HepG2 (cell line): ENCODE results near the gene CLASP2. TPM values are rescaled to one million over a fixed set of nuclear protein-coding genes. Genes with fewer than 3 reads are reported as not detected.

ENCODE experiments used
- ATAC-seq: fragments of 200-7000 bp; cut with Tn5 transposase; 3 replicates; pipeline ENCODE4 v1.9.1; 2020; ENCODE audit warnings: mild to moderate bottlenecking, moderate library complexity
- BruUV-seq: library from RNA; stranded (reverse); fragments of 400-500 nt; replicated peaks from 2 replicates; lab custom pipeline; 2021; lab: Mats Ljungman, UMichigan
- CTCF ChIA-PET: fragments of 300-600 bp; formaldehyde crosslinking; extraction: SDS; loops from one replicate; lab custom pipeline; 2021; ENCODE audit warnings: low total read pairs, inconsistent platforms, low intra/inter-chr PET ratio; lab: Yijun Ruan, JAX
- POLR2A ChIA-PET: fragments of 350-600 bp; sonication (Branson Sonifier 250); formaldehyde crosslinking; loops from one replicate; lab custom pipeline; 2020; ENCODE audit warnings: antibody characterized with exemption, inconsistent platforms; lab: Yijun Ruan, JAX
- DNase-seq: peaks from one replicate; pipeline ENCODE4 v3.0.0-alpha.2; 2015; ENCODE audit warnings: low spot score
- FAIRE-seq: peaks from 3 replicates; lab custom pipeline; 2011; peaks lifted over from hg19 to GRCh38; lab: Jason Lieb, UNC
- H2AFZ ChIP-seq: one replicate; pipeline ENCODE4 v1.6.1; 2011; ENCODE audit warnings: low read length, inconsistent platforms
- H3K27ac ChIP-seq: fragments of 300-600 bp; 3 replicates; pipeline ENCODE4 v1.8.0; 2011; ENCODE audit warnings: mixed run types, mild to moderate bottlenecking, mixed read lengths, low read length, inconsistent platforms; ENCODE audit not compliant: insufficient read depth; ENCODE audit errors: extremely low read length
- H3K27me3 ChIP-seq, 2 experiments: fragments of 200-600 bp in 1 of 2; 2 replicates in 1 of 2; 3 replicates in 1 of 2; pipeline versions ENCODE4 v1.6.0 to v1.8.0; 2011; ENCODE audit warnings: low read length in 2 of 2, mild to moderate bottlenecking in 2 of 2, moderate library complexity in 2 of 2, inconsistent platforms in 1 of 2; ENCODE audit not compliant: insufficient read depth in 2 of 2, control insufficient read depth in 1 of 2
- H3K36me3 ChIP-seq, 2 experiments: fragments of 200-600 bp in 1 of 2; replicated peaks in 1 of 2; 2 replicates in 1 of 2; 3 replicates in 1 of 2; pipeline versions ENCODE4 v1.5.1 to v1.8.0; 2011; ENCODE audit warnings: low read length in 2 of 2, inconsistent platforms in 1 of 2; ENCODE audit not compliant: insufficient read depth in 2 of 2, control insufficient read depth in 1 of 2
- H3K4me1 ChIP-seq: 2 replicates; pipeline ENCODE4 v1.5.1; 2012; ENCODE audit warnings: low read length, inconsistent platforms; ENCODE audit not compliant: insufficient read depth
- H3K4me2 ChIP-seq: 2 replicates; pipeline ENCODE4 v1.6.0; 2011; ENCODE audit warnings: low read depth, low read length, inconsistent platforms
- H3K4me3 ChIP-seq, 3 experiments: fragments of 200-600 bp in 1 of 3; sonication (generic), shearing (Covaris generic) in 1 of 3; replicated peaks in 1 of 3; 2 replicates each; pipeline ENCODE4 v1.5.1; 2011 to 2016; ENCODE audit warnings: low read length in 3 of 3, inconsistent platforms in 2 of 3, low read depth in 2 of 3, mild to moderate bottlenecking in 2 of 3, control low read depth in 1 of 3, mixed read lengths in 1 of 3; ENCODE audit not compliant: insufficient read depth in 1 of 3
- H3K79me2 ChIP-seq: one replicate; pipeline ENCODE4 v1.6.1; 2011; ENCODE audit warnings: low read length, inconsistent platforms; ENCODE audit not compliant: insufficient read depth
- H3K9ac ChIP-seq: 2 replicates; pipeline ENCODE4 v1.6.0; 2011; ENCODE audit warnings: mild to moderate bottlenecking, low read depth, low read length, inconsistent platforms; ENCODE audit not compliant: insufficient read depth
- H3K9me3 ChIP-seq: 2 replicates; pipeline ENCODE4 v1.5.1; 2012; ENCODE audit warnings: mild to moderate bottlenecking, low read length
- H4K20me1 ChIP-seq: 2 replicates; pipeline ENCODE4 v1.6.0; 2011; ENCODE audit warnings: inconsistent platforms, mild to moderate bottlenecking, low read length, moderate library complexity; ENCODE audit not compliant: insufficient read depth
- ELF1 ChIP-seq: sonication (generic); formaldehyde crosslinking; IDR thresholded peaks from 2 replicates; pipeline ENCODE4 v1.4.0; 2020; ENCODE audit warnings: missing genetic modification reagents
- HOXD1 ChIP-seq: sonication (generic); formaldehyde crosslinking; IDR thresholded peaks from 2 replicates; pipeline ENCODE4 v1.5.0; 2020; ENCODE audit warnings: missing genetic modification reagents
- MED1 ChIP-seq: sonication (generic); formaldehyde crosslinking; IDR thresholded peaks from 2 replicates; pipeline ENCODE4 v1.4.0; 2020; ENCODE audit warnings: missing genetic modification reagents
- RAD51 ChIP-seq: fragments of 450-650 bp; IDR thresholded peaks from 2 replicates; pipeline ENCODE4 v1.6.1; 2016; ENCODE audit warnings: borderline replicate concordance
- SAP130 ChIP-seq: IDR thresholded peaks from 2 replicates; pipeline ENCODE4 v1.6.1; 2016; ENCODE audit warnings: low read depth
- SIN3B ChIP-seq: fragments of 150-350 bp; IDR thresholded peaks from 2 replicates; pipeline ENCODE4 v1.6.1; 2014; ENCODE audit warnings: low read length
- TGIF2 ChIP-seq: IDR thresholded peaks from 2 replicates; pipeline ENCODE4 v1.6.1; 2016; ENCODE audit warnings: control low read depth, missing compliant biosample characterization
- XRCC5 ChIP-seq: fragments of 200-400 bp; formaldehyde crosslinking; optimal IDR thresholded peaks from 2 replicates; pipeline ENCODE3; 2017; ENCODE audit warnings: mild to moderate bottlenecking, low read length
- ZNF720 ChIP-seq: sonication (generic); formaldehyde crosslinking; IDR thresholded peaks from 2 replicates; pipeline ENCODE4 v1.4.0; 2020; ENCODE audit warnings: missing genetic modification reagents
- ZNF788 ChIP-seq: sonication (generic); formaldehyde crosslinking; IDR thresholded peaks from 2 replicates; pipeline ENCODE4 v1.5.0; 2020; ENCODE audit warnings: mild to moderate bottlenecking, missing genetic modification reagents, borderline replicate concordance
- ZNF850 ChIP-seq: sonication (generic); formaldehyde crosslinking; conservative IDR thresholded peaks from 2 replicates; pipeline ENCODE4 v1.9.0; 2021; ENCODE audit warnings: mild to moderate bottlenecking, missing genetic modification reagents
- WGBS: methylation state at CpG from one replicate; pipeline ENCODE4 v1.1.6; 2017; ENCODE audit warnings: low lambda C conversion rate; 5-methylcytosine and 5-hydroxymethylcytosine counted together
- in situ Hi-C: cut with HindIII; loops from 2 replicates; pipeline ENCODE4 v1.10.0; 2017; ENCODE audit warnings: low pct_unique_long_range_greater_than_20kb; ENCODE audit not compliant: extremely low pct_ligation_motif_present
- intact Hi-C: fragments of 100-400 bp; cut with micrococcal nuclease; formaldehyde crosslinking; loops from one replicate; pipeline ENCODE4 v1.10.0; 2022; ENCODE audit not compliant: unreplicated experiment
- polyA plus RNA-seq, 8 experiments: library from polyadenylated mRNA; depleted of rRNA in 3 of 8; stranded (reverse) in 7 of 8; unstranded in 1 of 8; fragments of >200 nt; fragmentation: Illumina TruSeq in 4 of 8; extraction: Trizol in 4 of 8; gene quantifications; 2 replicates each; pipeline versions ENCODE4 v1.2.1 to v1.2.3, GENCODE V29; 2011 to 2016; ENCODE audit warnings: low read depth in 4 of 8, missing spikeins in 1 of 8, mixed read lengths in 1 of 8; ENCODE audit not compliant: insufficient read depth in 1 of 8
- total RNA-seq, 5 experiments: library from RNA; depleted of rRNA; stranded (reverse); fragments of >200 nt; fragmentation: Illumina TruSeq; extraction: Trizol; gene quantifications; 2 replicates each; pipeline ENCODE4 v1.2.3, GENCODE V29; 2016; ENCODE audit warnings: low read depth in 1 of 5
- TF ChIP-seq, protein P1 (sequence below): sonication (generic); formaldehyde crosslinking; IDR thresholded peaks from 2 replicates; pipeline ENCODE4 v1.4.0; 2020; ENCODE audit warnings: missing genetic modification reagents, mild to moderate bottlenecking, borderline replicate concordance
- TF ChIP-seq, protein P2 (sequence below): sonication (generic); formaldehyde crosslinking; IDR thresholded peaks from 2 replicates; pipeline ENCODE4 v1.8.0; 2023; ENCODE audit warnings: mild to moderate bottlenecking, missing genetic modification reagents
- TF ChIP-seq, protein P3 (sequence below): sonication (generic); formaldehyde crosslinking; IDR thresholded peaks from 2 replicates; pipeline ENCODE4 v1.4.0; 2020; ENCODE audit warnings: missing genetic modification reagents

CLASP2 gene
- total and polyA plus RNA-seq, 2 of the 13 experiments (the other 11 are each of a cell fraction or from before 2014, with no cell fraction given), result 15.7 to 34.8 TPM

DNA sequence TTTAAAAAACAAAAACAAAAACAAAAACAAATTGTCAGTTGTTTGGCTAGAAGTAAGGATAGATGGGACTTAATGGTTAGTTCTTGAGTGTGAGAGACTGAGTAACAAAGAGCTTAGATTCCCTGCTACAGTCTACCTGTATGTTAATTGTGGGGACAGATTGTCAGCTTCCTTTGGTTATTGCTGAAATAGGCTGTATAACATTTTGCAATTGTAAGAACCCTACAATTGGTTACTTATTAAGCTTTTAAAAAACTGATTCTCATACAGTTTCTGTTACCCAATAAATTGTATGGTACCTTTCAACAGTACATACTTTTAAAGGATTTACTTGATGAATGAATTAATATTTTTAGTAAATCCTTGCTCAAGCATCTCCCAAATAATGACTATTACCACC, 35.3 kb downstream of the CLASP2 start (continued):
- no peak for TF ChIP-seq ZNF720 (CRISPR knock-in tag)
- TF ChIP-seq, protein P1, sequence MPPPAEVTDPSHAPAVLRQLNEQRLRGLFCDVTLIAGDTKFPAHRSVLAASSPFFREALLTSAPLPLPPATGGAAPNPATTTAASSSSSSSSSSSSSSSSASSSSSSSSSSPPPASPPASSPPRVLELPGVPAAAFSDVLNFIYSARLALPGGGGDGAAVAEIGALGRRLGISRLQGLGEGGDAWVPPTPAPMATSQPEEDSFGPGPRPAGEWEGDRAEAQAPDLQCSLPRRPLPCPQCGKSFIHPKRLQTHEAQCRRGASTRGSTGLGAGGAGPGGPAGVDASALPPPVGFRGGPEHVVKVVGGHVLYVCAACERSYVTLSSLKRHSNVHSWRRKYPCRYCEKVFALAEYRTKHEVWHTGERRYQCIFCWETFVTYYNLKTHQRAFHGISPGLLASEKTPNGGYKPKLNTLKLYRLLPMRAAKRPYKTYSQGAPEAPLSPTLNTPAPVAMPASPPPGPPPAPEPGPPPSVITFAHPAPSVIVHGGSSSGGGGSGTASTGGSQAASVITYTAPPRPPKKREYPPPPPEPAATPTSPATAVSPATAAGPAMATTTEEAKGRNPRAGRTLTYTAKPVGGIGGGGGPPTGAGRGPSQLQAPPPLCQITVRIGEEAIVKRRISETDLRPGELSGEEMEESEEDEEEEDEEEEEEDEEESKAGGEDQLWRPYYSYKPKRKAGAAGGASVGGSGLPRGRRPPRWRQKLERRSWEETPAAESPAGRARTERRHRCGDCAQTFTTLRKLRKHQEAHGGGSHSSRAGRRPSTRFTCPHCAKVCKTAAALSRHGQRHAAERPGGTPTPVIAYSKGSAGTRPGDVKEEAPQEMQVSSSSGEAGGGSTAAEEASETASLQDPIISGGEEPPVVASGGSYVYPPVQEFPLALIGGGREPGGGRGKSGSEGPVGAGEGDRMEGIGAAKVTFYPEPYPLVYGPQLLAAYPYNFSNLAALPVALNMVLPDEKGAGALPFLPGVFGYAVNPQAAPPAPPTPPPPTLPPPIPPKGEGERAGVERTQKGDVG (CRISPR knock-in tag), result no peak
- TF ChIP-seq, all 625 proteins: peak for 0

DNA sequence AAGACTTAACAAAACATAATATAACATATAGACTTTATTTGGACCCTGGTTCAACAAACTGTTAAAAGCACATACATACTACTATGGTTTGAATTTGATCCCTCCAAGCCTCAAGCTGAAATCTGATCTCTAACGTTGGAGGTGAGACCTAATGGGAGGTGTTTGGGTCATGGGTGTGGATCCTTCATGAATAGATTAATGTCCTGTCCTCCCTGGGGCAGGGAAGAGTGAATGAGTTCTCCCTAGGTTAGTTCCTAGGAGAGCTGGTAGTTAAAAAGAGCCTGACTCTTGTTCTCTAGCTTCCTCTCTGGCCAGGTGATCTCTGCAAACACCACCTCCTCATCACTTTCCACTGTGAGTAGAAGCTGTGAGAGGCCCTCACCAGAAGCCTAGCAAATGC, 36.4 kb downstream of the CLASP2 start:
- in situ Hi-C loops, result no loop called here
- FAIRE-seq, result no peak
- H3K9me3 ChIP-seq, result no peaks in the 10 kb centered on the region
- no peak overlapping the region for H3K27ac ChIP-seq
- BruUV-seq, result no TSS peak
- H2AFZ ChIP-seq, result no peak overlapping the region
- no peak overlapping the region for H3K4me2 ChIP-seq
- 100% methylated on average over 1 of the region's 1 CpG for WGBS
- intact Hi-C loops, result no loop called here
- no peaks in the 10 kb centered on the region for H3K79me2 ChIP-seq
- CTCF ChIA-PET, result no interaction called here
- H3K4me3 ChIP-seq, result no peak overlapping the region
- POLR2A ChIA-PET, result no interaction called here
- no peak for ATAC-seq
- no peak overlapping the region for H3K9ac ChIP-seq
- no peaks in the 10 kb centered on the region for H3K4me1 ChIP-seq
- no peaks in the 10 kb centered on the region for H4K20me1 ChIP-seq
- H3K27me3 ChIP-seq, result no peaks in the 10 kb centered on the region
- peaks cover 3 to 20% of the 10 kb centered on the region in 2 experiments; a peak in 4 of 5 replicates for H3K36me3 ChIP-seq
- TF ChIP-seq MED1 (CRISPR knock-in tag) (no peak), ZNF850 (CRISPR knock-in tag) (no peak), SIN3B (no peak), HOXD1 (no peak), TGIF2 (no peak), XRCC5 (no peak), ELF1 (CRISPR knock-in tag) (no peak), SAP130 (CRISPR knock-in tag) (no peak), RAD51 (no peak), ZNF788 (CRISPR knock-in tag) (no peak)
- TF ChIP-seq, protein P2, sequence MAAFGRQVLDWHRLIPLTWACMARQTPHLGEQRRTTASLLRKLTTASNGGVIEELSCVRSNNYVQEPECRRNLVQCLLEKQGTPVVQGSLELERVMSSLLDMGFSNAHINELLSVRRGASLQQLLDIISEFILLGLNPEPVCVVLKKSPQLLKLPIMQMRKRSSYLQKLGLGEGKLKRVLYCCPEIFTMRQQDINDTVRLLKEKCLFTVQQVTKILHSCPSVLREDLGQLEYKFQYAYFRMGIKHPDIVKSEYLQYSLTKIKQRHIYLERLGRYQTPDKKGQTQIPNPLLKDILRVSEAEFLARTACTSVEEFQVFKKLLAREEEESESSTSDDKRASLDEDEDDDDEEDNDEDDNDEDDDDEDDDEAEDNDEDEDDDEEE, result no peak
- TF ChIP-seq, protein P3, sequence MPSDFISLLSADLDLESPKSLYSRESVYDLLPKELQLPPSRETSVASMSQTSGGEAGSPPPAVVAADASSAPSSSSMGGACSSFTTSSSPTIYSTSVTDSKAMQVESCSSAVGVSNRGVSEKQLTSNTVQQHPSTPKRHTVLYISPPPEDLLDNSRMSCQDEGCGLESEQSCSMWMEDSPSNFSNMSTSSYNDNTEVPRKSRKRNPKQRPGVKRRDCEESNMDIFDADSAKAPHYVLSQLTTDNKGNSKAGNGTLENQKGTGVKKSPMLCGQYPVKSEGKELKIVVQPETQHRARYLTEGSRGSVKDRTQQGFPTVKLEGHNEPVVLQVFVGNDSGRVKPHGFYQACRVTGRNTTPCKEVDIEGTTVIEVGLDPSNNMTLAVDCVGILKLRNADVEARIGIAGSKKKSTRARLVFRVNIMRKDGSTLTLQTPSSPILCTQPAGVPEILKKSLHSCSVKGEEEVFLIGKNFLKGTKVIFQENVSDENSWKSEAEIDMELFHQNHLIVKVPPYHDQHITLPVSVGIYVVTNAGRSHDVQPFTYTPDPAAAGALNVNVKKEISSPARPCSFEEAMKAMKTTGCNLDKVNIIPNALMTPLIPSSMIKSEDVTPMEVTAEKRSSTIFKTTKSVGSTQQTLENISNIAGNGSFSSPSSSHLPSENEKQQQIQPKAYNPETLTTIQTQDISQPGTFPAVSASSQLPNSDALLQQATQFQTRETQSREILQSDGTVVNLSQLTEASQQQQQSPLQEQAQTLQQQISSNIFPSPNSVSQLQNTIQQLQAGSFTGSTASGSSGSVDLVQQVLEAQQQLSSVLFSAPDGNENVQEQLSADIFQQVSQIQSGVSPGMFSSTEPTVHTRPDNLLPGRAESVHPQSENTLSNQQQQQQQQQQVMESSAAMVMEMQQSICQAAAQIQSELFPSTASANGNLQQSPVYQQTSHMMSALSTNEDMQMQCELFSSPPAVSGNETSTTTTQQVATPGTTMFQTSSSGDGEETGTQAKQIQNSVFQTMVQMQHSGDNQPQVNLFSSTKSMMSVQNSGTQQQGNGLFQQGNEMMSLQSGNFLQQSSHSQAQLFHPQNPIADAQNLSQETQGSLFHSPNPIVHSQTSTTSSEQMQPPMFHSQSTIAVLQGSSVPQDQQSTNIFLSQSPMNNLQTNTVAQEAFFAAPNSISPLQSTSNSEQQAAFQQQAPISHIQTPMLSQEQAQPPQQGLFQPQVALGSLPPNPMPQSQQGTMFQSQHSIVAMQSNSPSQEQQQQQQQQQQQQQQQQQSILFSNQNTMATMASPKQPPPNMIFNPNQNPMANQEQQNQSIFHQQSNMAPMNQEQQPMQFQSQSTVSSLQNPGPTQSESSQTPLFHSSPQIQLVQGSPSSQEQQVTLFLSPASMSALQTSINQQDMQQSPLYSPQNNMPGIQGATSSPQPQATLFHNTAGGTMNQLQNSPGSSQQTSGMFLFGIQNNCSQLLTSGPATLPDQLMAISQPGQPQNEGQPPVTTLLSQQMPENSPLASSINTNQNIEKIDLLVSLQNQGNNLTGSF (CRISPR knock-in tag), result no peak
- no peak for DNase-seq
